ENCODE results near the gene DNAH7.
"Not testable (repeated sequence)": the region's sequence is repeated elsewhere in the genome, so short reads cannot be mapped to it uniquely, and the experiment has no call there.

Gene DNAH7

DNA sequence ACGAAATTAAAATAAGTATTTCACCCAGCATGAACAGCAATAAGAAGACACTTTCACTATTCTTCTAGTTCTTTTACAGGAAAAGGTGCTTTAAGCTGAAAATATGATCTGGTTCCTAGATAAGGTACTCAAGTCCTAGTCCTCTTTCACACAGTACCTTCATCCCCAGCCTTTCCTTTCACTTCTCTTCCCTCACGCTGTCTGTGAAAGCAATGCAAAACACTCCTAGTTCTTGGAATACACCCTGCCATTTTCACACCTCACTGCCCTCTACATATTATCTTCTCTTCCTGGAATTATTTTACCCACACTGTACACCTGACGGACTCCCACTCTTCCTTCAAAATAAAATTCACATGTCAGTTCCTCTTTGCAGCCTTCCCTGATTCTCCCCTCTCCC is 82.9 kb downstream of the DNAH7 start:
- in situ Hi-C loops (cut with HindIII; ENCODE audit: low sequenced_read_pairs): no loop called here

DNA sequence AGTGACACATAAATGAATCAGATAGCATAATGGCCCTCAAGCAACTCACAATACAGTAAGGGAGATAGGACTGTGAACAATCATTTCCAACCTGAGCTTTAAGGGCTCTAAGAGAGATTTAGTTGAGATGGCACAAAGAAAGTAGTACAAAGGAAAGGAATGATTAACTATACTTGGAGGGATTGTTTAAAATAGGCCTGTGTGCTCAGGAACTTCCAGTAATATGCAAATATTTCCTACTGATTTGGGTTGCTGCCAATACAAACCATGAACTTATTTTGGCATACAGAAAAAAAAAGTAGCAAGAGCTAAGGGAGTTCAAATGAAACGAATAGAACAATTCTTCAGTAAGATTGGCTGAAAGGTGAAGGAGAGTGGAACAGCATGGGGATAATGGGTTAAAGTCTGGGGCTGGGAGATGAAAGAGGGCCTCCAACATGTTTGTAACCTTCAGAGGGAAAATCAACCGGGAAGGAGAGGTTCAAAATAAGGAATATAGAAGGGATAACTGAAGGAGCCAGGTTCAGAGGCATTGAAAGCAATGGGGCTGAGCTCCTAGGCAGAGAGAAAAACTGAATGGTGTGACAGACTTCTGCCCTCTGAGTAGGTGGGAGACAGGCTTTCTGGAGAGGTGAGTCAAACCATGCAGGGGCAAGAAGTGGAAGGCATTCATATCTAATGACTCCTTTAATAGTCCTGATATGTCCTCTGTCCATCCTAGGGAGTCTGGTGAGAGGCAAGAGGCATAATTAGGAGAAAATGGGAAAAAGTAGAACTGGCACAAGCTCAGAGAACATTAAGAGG is 83.5 kb downstream of the DNAH7 start:
- in situ Hi-C loops (cut with HindIII; ENCODE audit: low sequenced_read_pairs): no loop called here

DNA sequence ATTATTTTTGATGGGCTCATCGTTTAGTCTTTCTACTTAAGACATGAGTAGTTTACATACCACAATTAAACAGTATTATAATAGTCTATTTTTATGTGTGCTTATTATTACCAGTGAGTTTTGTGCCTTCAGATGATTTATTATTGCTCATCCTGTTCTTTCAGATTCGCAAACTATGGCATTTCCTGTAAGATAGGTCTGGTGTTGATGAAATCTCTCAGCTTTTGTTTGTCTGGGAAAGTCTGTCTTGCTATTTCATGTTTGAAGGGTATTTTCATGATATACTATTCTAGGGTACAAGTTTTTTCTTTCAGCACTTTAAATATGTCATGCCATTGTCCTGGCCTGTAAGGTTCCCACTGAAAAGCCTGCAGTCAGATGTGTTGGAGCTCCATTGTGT is 101.3 kb downstream of the DNAH7 start:
- in situ Hi-C loops (cut with HindIII; ENCODE audit: low sequenced_read_pairs): no loop called here

DNA sequence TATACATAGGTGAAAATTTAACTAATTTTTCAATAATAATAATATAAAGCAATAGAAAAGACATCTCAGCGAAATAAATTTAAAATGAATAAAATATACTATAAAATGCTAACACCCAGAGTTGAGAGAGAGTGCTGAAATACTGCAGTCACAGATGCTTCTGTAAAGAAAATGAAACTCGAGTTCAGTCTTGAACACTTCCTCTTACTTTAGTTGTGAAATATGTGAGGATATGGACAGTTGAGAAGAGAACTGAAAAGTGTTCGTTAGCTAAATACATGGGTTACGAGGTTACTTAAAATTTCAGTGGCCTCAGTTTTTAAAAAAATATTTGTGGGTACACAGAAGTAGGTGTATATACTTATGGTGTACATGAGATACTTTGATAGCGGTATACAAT is 106.8 kb downstream of the DNAH7 start:
- in situ Hi-C loops (cut with HindIII; ENCODE audit: low sequenced_read_pairs): no loop called here

DNA sequence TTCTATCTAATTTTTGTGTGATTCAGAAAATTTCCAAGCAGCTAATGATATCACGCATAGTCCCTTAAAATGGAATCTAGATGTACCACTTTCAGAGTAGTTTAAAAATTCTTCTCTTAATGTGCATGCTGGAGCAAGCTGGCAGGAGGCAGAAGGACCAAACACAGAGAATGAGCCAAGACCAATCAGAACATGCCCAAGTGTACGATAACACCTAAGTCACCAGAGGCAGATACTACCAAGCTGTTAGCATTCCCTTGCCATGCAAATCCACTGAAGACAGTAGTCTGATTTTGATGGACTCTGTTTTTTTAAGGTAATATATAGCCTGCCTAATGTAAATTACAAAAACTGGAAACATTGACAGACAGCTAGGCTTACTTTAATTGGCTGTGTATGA is 109.3 kb downstream of the DNAH7 start:
- in situ Hi-C loops (cut with HindIII; ENCODE audit: low sequenced_read_pairs): no loop called here

DNA sequence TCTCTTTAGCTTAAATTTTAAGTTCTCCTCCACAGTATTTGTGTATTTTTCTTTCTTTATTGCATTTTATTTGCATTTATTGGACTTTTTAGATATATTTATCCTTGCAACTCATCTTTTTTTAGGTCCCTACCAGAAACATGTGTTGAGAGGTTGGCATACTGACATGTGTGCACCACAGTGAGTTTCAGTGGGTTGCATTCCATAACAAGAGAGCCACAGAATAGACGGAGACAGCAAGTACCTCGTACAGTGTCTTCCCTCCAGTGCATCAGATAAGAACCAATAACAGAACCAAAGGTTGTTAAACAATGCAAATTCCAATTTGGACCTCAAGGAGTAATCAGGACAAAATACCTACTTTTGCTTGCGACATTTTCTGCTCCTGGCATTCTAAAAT is 111.9 kb downstream of the DNAH7 start:
- in situ Hi-C loops (cut with HindIII; ENCODE audit: low sequenced_read_pairs): no loop called here

DNA sequence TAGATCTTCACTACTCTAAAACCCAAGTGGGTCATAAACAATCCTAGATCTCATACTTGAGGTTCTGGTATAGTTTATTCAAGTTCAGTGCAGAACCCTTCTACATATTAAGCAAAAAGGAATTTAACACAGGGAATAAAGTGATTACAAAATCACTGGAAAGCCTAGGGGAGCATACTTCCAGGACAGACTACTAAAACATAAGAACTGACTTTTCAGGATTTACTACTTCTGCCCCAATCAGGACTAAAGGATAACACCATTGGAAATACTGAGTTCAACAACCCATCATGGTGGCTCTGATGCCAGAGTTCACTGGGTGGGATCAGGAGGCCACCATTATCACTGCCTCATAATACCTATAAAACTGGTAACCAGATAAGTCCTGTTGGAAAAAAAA is 123.6 kb downstream of the DNAH7 start:
- in situ Hi-C loops (cut with HindIII; ENCODE audit: low sequenced_read_pairs): no loop called here

DNA sequence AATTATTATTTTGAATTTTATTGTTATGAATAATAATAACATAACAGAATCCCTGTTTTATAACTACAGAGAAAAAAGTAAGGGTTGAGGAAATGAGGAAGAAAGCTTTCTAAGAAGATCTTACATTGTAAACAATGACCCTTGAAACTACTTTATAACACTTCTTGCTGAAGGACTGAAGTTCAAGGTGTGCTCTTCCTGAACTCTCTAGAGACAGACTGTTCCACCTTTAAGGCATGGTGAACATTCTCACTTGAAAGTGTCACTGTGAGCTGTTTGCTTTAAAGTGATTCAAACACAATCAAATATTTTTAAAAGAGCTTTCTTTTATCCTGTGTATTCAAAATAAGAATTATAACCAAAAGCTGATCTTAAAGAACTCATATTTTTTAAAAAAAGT is 131.5 kb downstream of the DNAH7 start:
- in situ Hi-C loops (cut with HindIII; ENCODE audit: low sequenced_read_pairs): no loop called here

DNA sequence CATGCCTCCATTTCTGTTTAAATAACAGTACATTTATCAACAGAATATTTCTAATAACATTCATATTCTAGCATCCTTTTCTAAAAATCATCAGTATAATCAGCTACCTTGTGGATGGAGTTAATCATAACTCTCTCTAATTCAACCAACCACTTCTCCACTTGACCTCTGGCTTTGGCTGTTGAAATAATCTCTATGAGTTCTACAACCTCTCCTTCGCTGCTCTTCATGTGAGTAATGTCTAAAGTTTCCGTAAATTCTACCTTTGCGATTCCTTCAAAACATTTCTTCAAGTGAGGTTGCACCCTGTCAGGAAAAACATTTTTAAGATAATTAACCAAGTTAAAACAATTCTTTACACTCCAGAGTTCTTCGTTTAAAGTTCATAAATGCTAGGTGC is 134.2 kb downstream of the DNAH7 start:
- in situ Hi-C loops (cut with HindIII; ENCODE audit: low sequenced_read_pairs): no loop called here

DNA sequence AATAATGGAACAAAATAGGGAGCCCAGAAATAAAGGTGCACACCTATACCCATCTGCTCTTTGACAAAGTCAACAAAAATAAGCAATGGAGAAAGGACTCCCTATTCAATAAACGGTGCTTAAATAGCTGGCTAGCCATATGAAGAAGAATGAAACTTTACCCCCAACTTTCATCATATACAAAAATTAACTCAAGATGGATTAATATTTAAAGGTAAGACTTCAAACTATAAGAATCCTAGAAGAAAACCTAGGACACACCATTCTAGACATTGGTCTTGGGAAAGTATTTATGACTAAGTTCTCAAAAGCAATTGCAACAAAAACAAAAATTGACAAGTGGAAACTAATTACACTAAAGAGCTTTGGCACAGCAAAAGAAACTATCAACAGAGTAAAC is 139.1 kb downstream of the DNAH7 start:
- in situ Hi-C loops (cut with HindIII; ENCODE audit: low sequenced_read_pairs): no loop called here

DNA sequence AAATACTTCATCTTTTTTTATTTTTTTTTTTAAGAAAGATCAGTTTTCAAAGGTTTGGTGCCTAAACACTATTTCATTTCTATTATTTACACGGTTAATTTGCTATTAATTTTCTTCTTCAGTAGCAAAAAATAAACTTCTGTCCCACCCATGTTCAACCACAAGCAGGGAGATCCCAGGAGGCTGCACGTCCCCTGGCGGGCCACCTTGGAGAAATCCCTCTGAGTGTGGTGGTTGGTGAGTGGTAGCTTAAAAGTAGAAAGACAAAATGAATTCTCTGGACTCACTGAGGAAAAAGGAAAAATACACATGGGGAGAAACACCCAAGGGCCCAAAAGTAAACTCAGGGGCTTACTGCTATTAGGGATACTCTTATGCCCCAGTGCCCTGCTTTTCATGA is 143.5 kb downstream of the DNAH7 start:
- in situ Hi-C loops (cut with HindIII; ENCODE audit: low sequenced_read_pairs): no loop called here

DNA sequence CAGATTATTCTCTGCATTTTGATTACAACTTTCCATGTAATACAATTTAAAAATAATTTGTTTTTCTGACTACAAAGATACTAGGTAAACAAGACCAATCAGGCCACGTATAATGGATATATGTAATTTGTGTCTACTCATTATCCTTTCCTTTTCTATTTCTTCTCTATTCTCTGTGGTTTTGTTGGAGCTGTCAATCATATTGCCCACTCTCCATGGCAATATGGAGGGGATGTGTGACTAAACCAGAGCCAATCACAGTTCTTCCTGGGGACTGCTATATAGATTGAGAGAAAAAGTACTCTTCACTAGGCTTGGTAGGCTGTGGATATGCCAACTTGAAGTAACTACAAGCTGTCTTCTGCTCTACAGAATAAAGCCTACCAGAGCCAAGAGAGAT is 144.7 kb downstream of the DNAH7 start:
- in situ Hi-C loops (cut with HindIII; ENCODE audit: low sequenced_read_pairs): no loop called here

DNA sequence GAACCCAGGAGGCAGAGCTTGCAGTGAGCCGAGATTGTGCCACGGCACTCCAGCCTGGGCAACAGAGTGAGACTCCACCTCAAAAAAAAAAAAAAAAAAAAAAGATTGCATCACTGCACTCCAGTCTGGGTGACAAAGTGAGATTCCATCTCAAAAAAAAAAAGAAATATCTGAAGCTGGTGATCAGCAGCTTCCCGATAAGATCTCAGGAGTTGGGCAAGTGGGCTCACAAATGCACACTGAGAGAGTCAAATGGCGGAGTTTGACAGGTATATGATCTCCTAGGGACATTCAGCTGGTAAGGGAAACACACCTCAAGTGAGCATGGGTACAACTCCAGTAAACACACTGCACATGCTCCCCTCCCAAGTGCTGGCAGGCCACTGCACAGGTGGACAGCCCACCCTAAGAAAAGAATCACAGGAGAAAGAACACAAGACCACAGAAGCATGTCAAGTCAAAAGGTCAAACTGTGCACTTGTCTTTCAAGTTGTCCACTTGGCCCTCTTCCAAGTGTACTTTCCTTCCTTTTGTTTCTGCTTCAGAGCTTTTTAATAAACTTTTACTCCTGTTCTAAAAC is 151.5 kb downstream of the DNAH7 start:
- in situ Hi-C loops (cut with HindIII; ENCODE audit: low sequenced_read_pairs): not testable (repeated sequence)

DNA sequence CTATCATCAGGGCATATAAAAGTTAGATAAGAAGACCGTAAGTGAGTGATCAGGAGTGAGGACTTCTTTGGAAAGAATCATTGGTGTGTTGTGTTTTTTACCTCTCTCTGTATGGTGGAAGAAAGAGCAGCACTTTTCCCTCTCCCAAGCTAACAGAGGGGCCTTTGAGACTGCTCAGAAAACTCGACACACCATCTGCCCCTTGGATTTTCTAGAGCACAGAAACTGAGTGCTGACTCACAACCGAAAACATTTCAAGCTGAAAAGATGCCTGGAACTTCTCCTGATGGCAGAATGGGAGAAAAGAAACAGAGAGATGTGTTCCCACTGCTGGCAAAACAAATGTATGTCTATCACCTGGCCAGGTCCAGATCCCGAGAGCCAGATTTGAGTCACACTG is 156.6 kb downstream of the DNAH7 start:
- in situ Hi-C loops (cut with HindIII; ENCODE audit: low sequenced_read_pairs): no loop called here

DNA sequence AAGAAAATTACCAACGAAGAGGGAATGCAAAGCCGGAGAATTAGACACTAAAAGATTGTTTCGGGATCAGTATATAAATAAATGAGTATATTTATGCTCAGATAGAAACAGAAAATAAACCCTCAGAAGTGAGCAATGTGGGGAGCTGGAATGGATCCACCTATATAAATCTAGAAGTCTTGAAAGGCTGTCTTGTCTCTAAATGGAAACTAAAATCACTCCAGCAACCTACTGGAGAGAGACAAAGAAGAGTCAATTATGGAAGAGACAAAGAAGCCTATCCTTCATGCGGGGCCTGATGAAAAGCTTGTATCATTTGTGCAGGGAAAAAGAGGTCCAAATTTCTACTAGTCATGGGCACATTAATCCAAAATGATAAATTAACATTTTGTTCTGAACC is 158.1 kb downstream of the DNAH7 start:
- in situ Hi-C loops (cut with HindIII; ENCODE audit: low sequenced_read_pairs): no loop called here

DNA sequence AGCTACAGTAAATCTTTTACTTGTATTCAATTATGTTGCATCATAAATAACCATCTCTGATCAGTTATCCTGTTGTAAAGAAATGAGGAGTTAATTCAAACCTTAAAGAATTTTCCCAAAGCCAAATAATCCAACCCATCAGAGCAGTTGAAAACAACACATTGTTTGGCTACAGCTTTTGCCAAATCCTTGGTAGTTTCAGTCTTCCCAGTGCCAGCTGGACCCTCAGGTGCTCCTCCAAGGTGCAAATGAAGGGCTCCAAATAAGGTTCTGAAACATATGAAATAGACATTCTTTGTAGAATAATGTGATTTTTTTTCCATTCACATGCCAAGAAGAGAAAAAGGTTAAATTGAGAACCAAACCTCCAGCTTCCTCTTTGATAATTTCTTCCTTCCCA is 158.7 kb downstream of the DNAH7 start:
- in situ Hi-C loops (cut with HindIII; ENCODE audit: low sequenced_read_pairs): no loop called here

DNA sequence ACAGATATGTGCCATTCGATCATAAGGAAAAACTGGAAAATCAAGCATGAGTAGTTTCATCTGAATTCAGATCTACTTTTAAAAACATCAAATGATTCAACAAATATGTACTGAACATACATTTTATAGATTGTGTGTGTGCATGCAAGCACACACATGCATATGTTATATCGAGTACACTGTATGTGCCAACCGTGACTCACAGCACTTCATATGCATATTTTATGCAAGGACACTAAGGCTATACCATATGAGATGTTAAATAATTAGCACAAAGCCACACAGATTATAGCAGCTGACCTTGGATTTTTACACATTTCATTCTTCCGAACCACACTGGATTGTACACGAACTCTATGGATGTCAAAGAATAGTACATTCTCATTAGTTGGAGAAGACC is 161.2 kb downstream of the DNAH7 start:
- in situ Hi-C loops (cut with HindIII; ENCODE audit: low sequenced_read_pairs): no loop called here

DNA sequence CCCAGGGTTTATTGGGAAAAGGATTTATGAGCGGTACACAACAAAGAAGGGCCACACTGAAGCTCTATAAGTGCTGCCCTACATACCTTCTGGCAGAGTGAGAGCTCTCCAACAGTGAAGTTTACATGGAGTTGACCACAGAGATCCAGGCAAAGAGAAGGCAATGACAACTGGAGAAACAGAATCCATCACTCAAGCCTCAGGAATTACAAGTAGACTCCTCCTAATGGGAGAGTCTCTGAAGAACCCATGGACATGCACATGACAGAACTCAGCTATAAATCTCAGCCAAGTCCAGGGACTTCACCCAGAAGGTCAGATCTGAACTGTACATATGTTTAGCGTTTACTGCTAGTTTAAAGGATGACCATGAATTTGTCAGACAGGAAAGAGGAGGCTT is 164.7 kb downstream of the DNAH7 start:
- in situ Hi-C loops (cut with HindIII; ENCODE audit: low sequenced_read_pairs): no loop called here

DNA sequence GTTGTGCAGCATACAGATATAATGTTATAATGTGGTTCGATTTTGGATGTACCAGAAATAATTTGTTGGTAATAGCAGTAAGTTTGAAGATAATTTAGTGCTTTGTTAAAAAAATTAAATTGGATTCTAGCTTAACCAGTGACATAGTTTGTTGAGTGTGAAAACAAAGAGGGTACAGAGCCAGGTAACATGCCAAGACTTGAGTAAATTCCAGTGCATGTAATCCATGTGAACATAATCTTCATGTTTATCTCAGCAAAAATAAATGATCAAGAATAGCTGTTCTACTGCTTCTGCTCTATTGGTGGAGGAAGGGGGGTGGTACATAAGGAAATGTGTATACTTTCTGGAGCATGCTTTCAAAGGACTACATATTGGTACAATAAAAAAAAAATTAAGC is 165.8 kb downstream of the DNAH7 start:
- in situ Hi-C loops (cut with HindIII; ENCODE audit: low sequenced_read_pairs): no loop called here

DNA sequence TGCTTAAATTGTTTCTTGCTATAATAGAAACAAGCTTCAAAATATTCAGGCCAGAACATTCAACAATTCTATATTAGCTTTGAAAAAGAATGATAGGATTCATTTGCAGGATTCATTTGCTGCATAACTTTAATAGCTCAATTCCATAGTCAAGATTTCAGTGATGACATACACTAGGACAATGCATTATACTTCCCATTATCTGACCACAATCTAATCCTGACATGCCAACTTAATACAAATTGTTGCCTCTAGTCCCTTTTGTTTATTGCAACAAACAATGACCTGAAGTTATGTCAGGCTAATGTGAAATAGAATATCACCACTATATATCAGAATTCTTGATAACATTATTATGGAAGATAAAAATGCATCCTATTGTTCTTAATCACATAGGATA is 169.4 kb downstream of the DNAH7 start:
- in situ Hi-C loops (cut with HindIII; ENCODE audit: low sequenced_read_pairs): no loop called here

DNA sequence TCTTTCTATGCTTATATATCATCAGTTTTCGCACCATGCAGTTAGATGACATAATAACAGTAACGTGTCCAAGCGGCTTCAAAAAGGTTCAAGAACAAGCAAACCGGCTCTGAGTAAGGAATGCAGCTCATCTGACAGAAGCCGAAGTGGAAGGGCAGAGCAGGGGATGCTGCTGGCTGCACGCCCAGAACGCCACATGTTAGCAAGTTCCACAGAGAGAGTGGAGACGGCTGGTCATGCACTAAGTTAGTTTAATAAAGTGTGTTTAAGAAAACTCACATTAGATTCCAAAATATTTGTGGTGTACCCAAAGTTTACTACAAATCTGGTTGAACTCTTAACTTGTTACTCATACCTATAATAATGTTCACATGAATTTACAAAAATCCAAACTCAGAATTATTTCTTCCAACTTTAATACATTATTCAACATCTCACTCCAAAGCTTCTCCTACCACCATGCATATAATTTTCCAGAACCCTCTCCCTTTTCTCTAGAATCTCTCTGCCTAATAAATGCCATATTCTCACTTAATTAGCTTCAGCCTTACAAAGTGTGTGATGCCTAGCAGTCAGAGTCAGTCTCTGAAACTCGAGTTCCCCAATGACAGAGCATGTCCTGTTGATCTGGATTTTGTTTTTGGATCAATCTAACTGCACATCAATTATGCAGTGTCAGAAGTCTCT is 170.0 kb downstream of the DNAH7 start:
- in situ Hi-C loops (cut with HindIII; ENCODE audit: low sequenced_read_pairs): no loop called here

DNA sequence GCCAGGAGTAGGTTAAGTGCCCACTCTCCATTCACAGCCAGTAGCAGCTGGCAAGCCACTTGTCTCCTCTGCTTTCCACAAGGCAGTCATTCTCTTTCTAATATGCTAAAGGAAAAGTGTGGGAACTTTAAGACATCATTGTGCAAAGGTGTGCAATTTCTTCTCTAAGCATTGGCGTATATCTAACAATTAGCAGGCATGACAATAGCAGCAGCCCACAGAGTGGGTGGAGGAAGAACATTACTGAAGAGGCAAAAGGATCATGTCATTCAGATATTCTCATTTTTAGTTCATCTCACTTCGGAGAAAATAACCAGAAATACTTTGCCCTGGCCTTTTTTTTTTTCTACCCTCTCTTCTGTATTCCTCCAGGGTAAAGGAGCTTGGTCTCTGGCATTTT is 177.6 kb downstream of the DNAH7 start:
- in situ Hi-C loops (cut with HindIII; ENCODE audit: low sequenced_read_pairs): no loop called here

Data from DLD1 (cell line).